A549 (cell line): ENCODE measurements around the gene SAMD4B. TPM values are rescaled to one million over a fixed set of nuclear protein-coding genes. Genes with fewer than 3 reads are reported as not detected.

Experiments
- ATAC-seq, 2 experiments: fragments of 200-7000 bp in 1 of 2; fragments of >200 bp in 1 of 2; cut with Nextera tagmentation in 1 of 2; cut with Tn5 transposase in 1 of 2; 3 replicates each; pipeline versions ENCODE4 v1.8.0 to v1.9.1; 2018 to 2020; ENCODE audit warnings: mild to moderate bottlenecking in 1 of 2, moderate library complexity in 1 of 2
- CTCF ChIA-PET: fragments of 300-600 bp; sonication (Branson Sonifier 250); formaldehyde crosslinking; extraction: SDS; loops from one replicate; lab custom pipeline; 2021; ENCODE audit warnings: antibody characterized with exemption, inconsistent platforms; lab: Yijun Ruan, JAX
- POLR2A ChIA-PET: fragments of 350-600 bp; formaldehyde crosslinking; extraction: SDS; loops from one replicate; lab custom pipeline; 2021; ENCODE audit warnings: antibody characterized with exemption, inconsistent platforms; lab: Yijun Ruan, JAX
- DNase-seq, 2 experiments: peaks; one replicate each; pipeline versions ENCODE4 v3.0.0 to v3.0.0-alpha.2; 2011 to 2016; ENCODE audit warnings: low read depth in 1 of 2, low spot score in 1 of 2
- FAIRE-seq: peaks from 2 replicates; lab custom pipeline; 2011; peaks lifted over from hg19 to GRCh38; lab: Jason Lieb, UNC
- H3K27ac ChIP-seq, 2 experiments: fragments of >200 bp; sonication (Bioruptor Twin); formaldehyde crosslinking; 3 replicates each; pipeline ENCODE4 v1.5.1; 2016 to 2017
- H3K4me1 ChIP-seq: fragments of >200 bp; sonication (Bioruptor Twin); formaldehyde crosslinking; 3 replicates; pipeline ENCODE4 v1.6.1; 2016
- H3K4me2 ChIP-seq: fragments of >200 bp; sonication (Bioruptor Twin); formaldehyde crosslinking; 3 replicates; pipeline ENCODE4 v1.6.1; 2016
- H3K4me3 ChIP-seq: fragments of >200 bp; sonication (Bioruptor Twin); formaldehyde crosslinking; 3 replicates; pipeline ENCODE4 v1.5.1; 2016
- H3K9me3 ChIP-seq: fragments of >200 bp; sonication (Bioruptor Twin); formaldehyde crosslinking; 3 replicates; pipeline ENCODE4 v1.6.1; 2016
- ATOH8 ChIP-seq: fragments of 250-450 bp; sonication (Bioruptor Pico); IDR thresholded peaks from 2 replicates; pipeline ENCODE4 v1.5.0; 2020; ENCODE audit warnings: low read depth, mild to moderate bottlenecking, moderate library complexity
- BCL3 ChIP-seq: fragments of >200 bp; sonication (Bioruptor Twin); formaldehyde crosslinking; IDR thresholded peaks from 3 replicates; pipeline ENCODE4 v1.6.1; 2016
- BHLHE40 ChIP-seq: IDR thresholded peaks from 2 replicates; pipeline ENCODE4 v1.6.1; 2012; ENCODE audit warnings: low read depth, low read length, inconsistent platforms
- CBX2 ChIP-seq: fragments of 200-600 bp; sonication (generic); IDR thresholded peaks from 2 replicates; pipeline ENCODE4 v1.6.1; 2016; ENCODE audit warnings: low read depth, mild to moderate bottlenecking, borderline replicate concordance
- CEBPB ChIP-seq, 2 experiments: fragments of >200 bp in 1 of 2; sonication (Bioruptor Twin) in 1 of 2; formaldehyde crosslinking in 1 of 2; IDR thresholded peaks; 2 replicates each; pipeline ENCODE4 v1.6.1; 2012 to 2016
- CHD2 ChIP-seq: fragments of 150-350 bp; IDR thresholded peaks from 2 replicates; pipeline ENCODE4 v1.6.1; 2014; ENCODE audit warnings: low read length; ENCODE audit not compliant: partially characterized antibody
- CHD4 ChIP-seq: fragments of 200-600 bp; sonication (generic); IDR thresholded peaks from 2 replicates; pipeline ENCODE4 v1.6.1; 2016; ENCODE audit warnings: antibody characterized with exemption, mild to moderate bottlenecking, borderline replicate concordance
- EHF ChIP-seq: fragments of 250-450 bp; sonication (Bioruptor Pico); IDR thresholded peaks from 2 replicates; pipeline ENCODE4 v1.5.0; 2020; ENCODE audit warnings: mild to moderate bottlenecking
- ESRRA ChIP-seq: fragments of 150-350 bp; IDR thresholded peaks from 2 replicates; pipeline ENCODE4 v1.6.1; 2014; ENCODE audit warnings: mild to moderate bottlenecking, low read length, borderline replicate concordance
- FOXS1 ChIP-seq: fragments of 250-450 bp; sonication (Bioruptor Pico); IDR thresholded peaks from 2 replicates; pipeline ENCODE4 v1.5.0; 2020; ENCODE audit warnings: mild to moderate bottlenecking, moderate library complexity
- GATA3 ChIP-seq: IDR thresholded peaks from 2 replicates; pipeline ENCODE4 v1.6.1; 2012; ENCODE audit warnings: borderline replicate concordance
- HES2 ChIP-seq: fragments of >200 bp; sonication (Bioruptor Twin); formaldehyde crosslinking; IDR thresholded peaks from 2 replicates; pipeline ENCODE4 v1.6.1; 2016
- HEYL ChIP-seq: fragments of 250-450 bp; sonication (Bioruptor Pico); IDR thresholded peaks from 2 replicates; pipeline ENCODE4 v1.8.0; 2021; ENCODE audit warnings: mild to moderate bottlenecking, moderate library complexity
- JUN ChIP-seq, 2 experiments: fragments of >200 bp; sonication (Bioruptor Twin); formaldehyde crosslinking; IDR thresholded peaks; 2 replicates in 1 of 2; 3 replicates in 1 of 2; pipeline ENCODE4 v1.6.1; 2016 to 2017
- MAFK ChIP-seq: fragments of 450-650 bp; IDR thresholded peaks from 2 replicates; pipeline ENCODE4 v1.6.1; 2014; ENCODE audit not compliant: partially characterized antibody
- NPAS2 ChIP-seq: fragments of 250-450 bp; sonication (Bioruptor Pico); IDR thresholded peaks from 2 replicates; pipeline ENCODE4 v1.8.0; 2022; ENCODE audit warnings: mild to moderate bottlenecking, moderate library complexity, borderline replicate concordance
- PHF8 ChIP-seq: fragments of 200-600 bp; sonication (generic); IDR thresholded peaks from 2 replicates; pipeline ENCODE4 v1.6.1; 2016; ENCODE audit warnings: low read depth, mild to moderate bottlenecking, antibody characterized with exemption, moderate library complexity, borderline replicate concordance
- POLR2AphosphoS2 ChIP-seq: conservative IDR thresholded peaks from 2 replicates; pipeline ENCODE4 v1.6.1; 2012; ENCODE audit warnings: low read length, improper control_type of control experiment, inconsistent platforms
- RAD21 ChIP-seq, 2 experiments: fragments of >200 bp in 1 of 2; sonication (Bioruptor Twin) in 1 of 2; formaldehyde crosslinking in 1 of 2; IDR thresholded peaks in 1 of 2; conservative IDR thresholded peaks in 1 of 2; 2 replicates in 1 of 2; 3 replicates in 1 of 2; pipeline ENCODE4 v1.6.1; 2012 to 2018; ENCODE audit warnings: inconsistent platforms in 1 of 2
- RARB ChIP-seq: fragments of 250-450 bp; sonication (Bioruptor Pico); IDR thresholded peaks from 2 replicates; pipeline ENCODE4 v1.8.0; 2021; ENCODE audit warnings: mild to moderate bottlenecking, moderate library complexity
- SMC3 ChIP-seq: fragments of >200 bp; sonication (Bioruptor Twin); formaldehyde crosslinking; IDR thresholded peaks from 3 replicates; pipeline ENCODE4 v1.6.1; 2018; ENCODE audit warnings: inconsistent platforms
- SREBF2 ChIP-seq: fragments of 450-650 bp; IDR thresholded peaks from 2 replicates; pipeline ENCODE4 v1.6.1; 2014; ENCODE audit warnings: mild to moderate bottlenecking, moderate library complexity
- TFCP2L1 ChIP-seq: fragments of 250-450 bp; sonication (Bioruptor Pico); IDR thresholded peaks from 2 replicates; pipeline ENCODE4 v1.5.0; 2021; ENCODE audit warnings: mild to moderate bottlenecking
- ZC3H11A ChIP-seq: fragments of 450-650 bp; IDR thresholded peaks from 2 replicates; pipeline ENCODE4 v1.6.1; 2014; ENCODE audit warnings: antibody characterized with exemption, mild to moderate bottlenecking
- ZFP36 ChIP-seq: fragments of 450-650 bp; IDR thresholded peaks from 2 replicates; pipeline ENCODE4 v1.6.1; 2014; ENCODE audit warnings: borderline replicate concordance; ENCODE audit not compliant: partially characterized antibody
- ZNF302 ChIP-seq: fragments of 250-450 bp; sonication (Bioruptor Pico); IDR thresholded peaks from 2 replicates; pipeline ENCODE4 v1.9.0; 2021; ENCODE audit warnings: inconsistent platforms, mild to moderate bottlenecking, moderate library complexity
- WGBS: methylation state at CpG from one replicate; pipeline ENCODE4 v1.1.6; 2017; ENCODE audit errors: missing lambda C conversion rate; 5-methylcytosine and 5-hydroxymethylcytosine counted together
- polyA plus RNA-seq, 4 experiments: library from polyadenylated mRNA; depleted of rRNA in 3 of 4; stranded (reverse); fragments of >200 nt; fragmentation: RNase III in 1 of 4; extraction: RNeasy Plus Mini Kit Qiagen cat#74134 plus additional on column Dnase treatment in 1 of 4; gene quantifications; 2 replicates in 3 of 4; 3 replicates in 1 of 4; pipeline ENCODE4 v1.2.3, GENCODE V29; 2011 to 2017
- TF ChIP-seq, protein P1 (sequence below): IDR thresholded peaks from 2 replicates; pipeline ENCODE4 v1.6.1; 2012
- TF ChIP-seq, protein P2 (sequence below): fragments of 450-650 bp; IDR thresholded peaks from 2 replicates; pipeline ENCODE4 v1.6.1; 2014; ENCODE audit warnings: antibody characterized with exemption

SAMD4B gene
- polyA plus RNA-seq, 2 of the 4 experiments (the other 2 are of a cell fraction), result 82.1 to 118 TPM

GRCh38 chr19:39356073-39356472 lies 13.9 kb downstream of the SAMD4B start (continued):
- TF ChIP-seq HES2 (no peak), ZNF302 (CRISPR knock-in tag) (no peak), POLR2AphosphoS2 (no peak)
- TF ChIP-seq, protein P1, sequence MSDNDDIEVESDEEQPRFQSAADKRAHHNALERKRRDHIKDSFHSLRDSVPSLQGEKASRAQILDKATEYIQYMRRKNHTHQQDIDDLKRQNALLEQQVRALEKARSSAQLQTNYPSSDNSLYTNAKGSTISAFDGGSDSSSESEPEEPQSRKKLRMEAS, result no peak
- TF ChIP-seq, all 56 proteins: peak for 0

- Histone ChIP-seq H3K4me3 (no peak overlapping the region), H3K4me2 (no peak overlapping the region), H3K9me3 (no peaks in the 10 kb centered on the region), H3K4me1 (no peaks in the 10 kb centered on the region), H3K27ac (no peak overlapping the region)
- DNase-seq (no peak), FAIRE-seq (no peak), ATAC-seq (no peak; a peak in 1 of 6 replicates)
- POLR2A ChIA-PET, result interaction anchor here (1.0 kb wide), 1 partner anchor 34 kb away, joined by 3 read pairs; the partner anchor contains the start of genes MED29 and PAF1
- 94% methylated on average over 18 of the region's 18 CpGs for WGBS
- TF ChIP-seq CEBPB (IDR thresholded peaks at IDR 0.05), result no peak
- no peak for TF ChIP-seq MAFK
- TF ChIP-seq HES2, result no peak
- TF ChIP-seq EHF (CRISPR knock-in tag), result no peak
- no peak for TF ChIP-seq SREBF2
- no peak for TF ChIP-seq GATA3
- TF ChIP-seq NPAS2 (CRISPR knock-in tag), result no peak
- TF ChIP-seq FOXS1 (CRISPR knock-in tag), result no peak
- TF ChIP-seq RARB (CRISPR knock-in tag), result no peak
- no peak for TF ChIP-seq BCL3
- TF ChIP-seq ZFP36, result no peak
- TF ChIP-seq RAD21 (conservative IDR thresholded peaks at IDR 0.05 in 1 of 2, IDR thresholded peaks at IDR 0.05 in 1 of 2), result no peak
- TF ChIP-seq SMC3, result no peak
- TF ChIP-seq, protein P2, sequence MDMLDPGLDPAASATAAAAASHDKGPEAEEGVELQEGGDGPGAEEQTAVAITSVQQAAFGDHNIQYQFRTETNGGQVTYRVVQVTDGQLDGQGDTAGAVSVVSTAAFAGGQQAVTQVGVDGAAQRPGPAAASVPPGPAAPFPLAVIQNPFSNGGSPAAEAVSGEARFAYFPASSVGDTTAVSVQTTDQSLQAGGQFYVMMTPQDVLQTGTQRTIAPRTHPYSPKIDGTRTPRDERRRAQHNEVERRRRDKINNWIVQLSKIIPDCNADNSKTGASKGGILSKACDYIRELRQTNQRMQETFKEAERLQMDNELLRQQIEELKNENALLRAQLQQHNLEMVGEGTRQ, result no peak
- no peak for TF ChIP-seq TFCP2L1 (CRISPR knock-in tag)
- CTCF ChIA-PET, result interaction anchor here (0.6 to 5.2 kb wide), 11 partner anchors 8 to 923 kb away, joined by 3 to 31 read pairs (median 6); partner anchors contain the start of gene SAMD4B
Observed at GRCh38 chr19:39356647-39357046, 14.4 kb downstream of the SAMD4B start.

DNA sequence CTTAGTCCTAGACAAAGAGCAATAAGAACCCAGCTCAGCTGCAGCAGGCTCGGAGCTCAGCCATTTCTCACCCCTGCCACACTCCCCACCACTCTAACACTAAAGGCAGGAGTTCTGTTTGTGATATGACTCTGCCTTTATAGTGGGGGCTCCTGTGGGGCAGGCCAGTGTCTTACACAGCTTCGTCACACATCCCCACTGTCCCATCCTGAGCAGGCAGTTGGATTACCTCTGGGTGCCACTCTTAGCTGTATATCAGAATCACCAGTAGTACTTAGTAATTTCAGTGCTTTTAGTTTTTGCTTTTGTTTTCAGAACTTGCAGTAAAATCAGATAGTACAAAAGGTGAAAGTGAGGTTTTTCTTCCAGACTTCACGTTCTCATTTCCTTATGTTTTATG lies 16.8 kb downstream of the SAMD4B start:
- no peak overlapping the region for H3K27ac ChIP-seq
- 93% methylated on average over 3 of the region's 3 CpGs for WGBS
- no peak for ATAC-seq
- TF ChIP-seq NPAS2 (CRISPR knock-in tag), result no peak
- TF ChIP-seq ATOH8, result no peak
- TF ChIP-seq SREBF2, result no peak
- TF ChIP-seq CHD4, result no peak
- TF ChIP-seq BHLHE40, result no peak
- no peak for TF ChIP-seq PHF8
- TF ChIP-seq CBX2, result no peak
- no peak for TF ChIP-seq JUN (IDR thresholded peaks at IDR 0.05)
- TF ChIP-seq ZFP36, result no peak
- TF ChIP-seq ZC3H11A, result no peak
- no peak for TF ChIP-seq ESRRA
- TF ChIP-seq RARB (CRISPR knock-in tag), result no peak
- no peak for TF ChIP-seq CHD2
- no peak for TF ChIP-seq HEYL (CRISPR knock-in tag)
- no peak for TF ChIP-seq FOXS1 (CRISPR knock-in tag)
- TF ChIP-seq HES2, result no peak
- TF ChIP-seq, all 56 proteins: peak for 0
- CTCF ChIA-PET, result interaction anchor here (0.8 to 4.2 kb wide), 10 partner anchors 8 to 307 kb away, joined by 3 to 18 read pairs (median 4); partner anchors contain the start of gene PLEKHG2
- DNase-seq, result no peak
- Histone ChIP-seq H3K9me3 (no peaks in the 10 kb centered on the region), H3K4me2 (no peak overlapping the region), H3K4me3 (no peak overlapping the region), H3K4me1 (no peaks in the 10 kb centered on the region)
- no peak for FAIRE-seq
- POLR2A ChIA-PET, result interaction anchor here (0.6 to 1.0 kb wide), 2 partner anchors 8 to 17 kb away, joined by 3 to 5 read pairs; partner anchors contain the start of gene SAMD4B
